HepG2 (cell line): ENCODE results near the gene CD320. TPM values are rescaled to one million over a fixed set of nuclear protein-coding genes. Genes with fewer than 3 reads are reported as not detected.
A peak's percentile ranks its signal among the peaks of the same experiment; 100 is the strongest.

Experiments
- FOXO1 ChIP-seq: sonication (generic); formaldehyde crosslinking; IDR thresholded peaks from 2 replicates; pipeline ENCODE4 v1.4.0; 2020; ENCODE audit warnings: missing genetic modification reagents
- FOXP1 ChIP-seq, 2 experiments: fragments of 450-650 bp in 1 of 2; IDR thresholded peaks; 2 replicates each; pipeline ENCODE4 v1.6.1; 2017 to 2018; ENCODE audit warnings: antibody characterized with exemption in 1 of 2
- JARID2 ChIP-seq: sonication (generic); formaldehyde crosslinking; IDR thresholded peaks from 2 replicates; pipeline ENCODE4 v1.8.1; 2023; ENCODE audit warnings: missing genetic modification reagents, inconsistent platforms; ENCODE audit not compliant: insufficient replicate concordance
- NCOR1 ChIP-seq: fragments of 200-600 bp; sonication (generic); IDR thresholded peaks from 2 replicates; pipeline ENCODE4 v1.7.0; 2017; ENCODE audit warnings: antibody characterized with exemption, low read length, borderline replicate concordance
- PRMT3 ChIP-seq: sonication (generic); formaldehyde crosslinking; IDR thresholded peaks from 2 replicates; pipeline ENCODE4 v1.8.1; 2022; ENCODE audit warnings: low read depth, mild to moderate bottlenecking, moderate library complexity, missing genetic modification reagents, borderline replicate concordance
- ZNF460 ChIP-seq: sonication (generic); formaldehyde crosslinking; IDR thresholded peaks from 2 replicates; pipeline ENCODE4 v1.5.1; 2020; ENCODE audit warnings: missing genetic modification reagents, mild to moderate bottlenecking, borderline replicate concordance
- ZNF546 ChIP-seq: sonication (generic); formaldehyde crosslinking; conservative IDR thresholded peaks from 2 replicates; pipeline ENCODE4 v1.8.1; 2023; ENCODE audit warnings: mild to moderate bottlenecking, missing genetic modification reagents
- ZNF891 ChIP-seq: sonication (generic); formaldehyde crosslinking; IDR thresholded peaks from 2 replicates; pipeline ENCODE4 v1.5.0; 2020; ENCODE audit warnings: mild to moderate bottlenecking, missing genetic modification reagents
- polyA plus RNA-seq, 8 experiments: library from polyadenylated mRNA; depleted of rRNA in 3 of 8; stranded (reverse) in 7 of 8; unstranded in 1 of 8; fragments of >200 nt; fragmentation: Illumina TruSeq in 4 of 8; extraction: Trizol in 4 of 8; gene quantifications; 2 replicates each; pipeline versions ENCODE4 v1.2.1 to v1.2.3, GENCODE V29; 2011 to 2016; ENCODE audit warnings: low read depth in 4 of 8, missing spikeins in 1 of 8, mixed read lengths in 1 of 8; ENCODE audit not compliant: insufficient read depth in 1 of 8
- total RNA-seq, 5 experiments: library from RNA; depleted of rRNA; stranded (reverse); fragments of >200 nt; fragmentation: Illumina TruSeq; extraction: Trizol; gene quantifications; 2 replicates each; pipeline ENCODE4 v1.2.3, GENCODE V29; 2016; ENCODE audit warnings: low read depth in 1 of 5
- TF ChIP-seq, protein P1 (sequence below): sonication (generic); formaldehyde crosslinking; IDR thresholded peaks from 2 replicates; pipeline ENCODE4 v1.5.0; 2020; ENCODE audit warnings: mild to moderate bottlenecking, missing genetic modification reagents, borderline replicate concordance
- TF ChIP-seq, protein P2 (sequence below): sonication (generic); formaldehyde crosslinking; IDR thresholded peaks from 2 replicates; pipeline ENCODE4 v1.4.0; 2020; ENCODE audit warnings: missing genetic modification reagents
- TF ChIP-seq, protein P3 (sequence below): sonication (generic); formaldehyde crosslinking; IDR thresholded peaks from 2 replicates; pipeline ENCODE4 v1.5.0; 2020; ENCODE audit warnings: mild to moderate bottlenecking, missing genetic modification reagents
- TF ChIP-seq, protein P4 (sequence below): sonication (generic); formaldehyde crosslinking; IDR thresholded peaks from 2 replicates; pipeline ENCODE4 v1.5.0; 2020; ENCODE audit warnings: missing genetic modification reagents

CD320 gene
- total and polyA plus RNA-seq, 2 of the 13 experiments (the other 11 are each of a cell fraction or from before 2014, with no cell fraction given), result 83.1 to 99.9 TPM

DNA sequence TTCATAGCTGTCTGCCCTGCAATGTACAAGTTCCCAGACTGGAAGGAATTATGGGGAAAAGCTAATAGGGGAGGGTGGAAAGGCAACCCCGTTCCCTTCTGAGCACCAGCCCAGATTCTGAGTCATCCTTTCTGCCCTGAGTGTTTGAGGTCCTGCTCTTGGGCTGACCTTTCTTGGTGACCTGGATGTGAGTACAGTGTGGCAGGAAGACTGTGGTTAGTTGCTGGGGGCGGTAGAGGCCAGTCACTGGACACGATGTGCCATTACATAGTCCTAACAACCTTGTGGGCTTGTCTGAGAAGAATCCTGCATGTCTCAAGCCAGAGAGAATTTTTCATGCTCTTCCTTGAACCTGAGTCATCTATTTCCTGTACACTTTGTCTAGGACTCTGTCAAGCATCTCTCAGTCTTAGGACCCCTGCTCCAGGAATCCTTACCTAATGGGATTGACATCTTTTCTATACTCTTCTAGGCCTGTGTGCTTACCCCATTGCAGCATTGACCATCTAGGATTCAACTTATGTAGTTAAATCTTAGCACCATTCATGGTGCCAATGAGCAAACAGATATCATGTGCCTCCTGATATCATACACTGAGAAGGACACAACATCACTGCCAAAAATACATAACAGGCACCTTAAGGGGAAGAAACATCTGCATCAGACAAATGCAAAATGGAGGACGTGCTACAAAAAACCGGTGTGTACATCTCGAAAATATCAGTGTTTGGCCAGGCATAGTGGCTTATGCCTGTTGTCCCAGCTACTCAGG lies 47.7 kb upstream of the CD320 start (continued):
- TF ChIP-seq, protein P1, sequence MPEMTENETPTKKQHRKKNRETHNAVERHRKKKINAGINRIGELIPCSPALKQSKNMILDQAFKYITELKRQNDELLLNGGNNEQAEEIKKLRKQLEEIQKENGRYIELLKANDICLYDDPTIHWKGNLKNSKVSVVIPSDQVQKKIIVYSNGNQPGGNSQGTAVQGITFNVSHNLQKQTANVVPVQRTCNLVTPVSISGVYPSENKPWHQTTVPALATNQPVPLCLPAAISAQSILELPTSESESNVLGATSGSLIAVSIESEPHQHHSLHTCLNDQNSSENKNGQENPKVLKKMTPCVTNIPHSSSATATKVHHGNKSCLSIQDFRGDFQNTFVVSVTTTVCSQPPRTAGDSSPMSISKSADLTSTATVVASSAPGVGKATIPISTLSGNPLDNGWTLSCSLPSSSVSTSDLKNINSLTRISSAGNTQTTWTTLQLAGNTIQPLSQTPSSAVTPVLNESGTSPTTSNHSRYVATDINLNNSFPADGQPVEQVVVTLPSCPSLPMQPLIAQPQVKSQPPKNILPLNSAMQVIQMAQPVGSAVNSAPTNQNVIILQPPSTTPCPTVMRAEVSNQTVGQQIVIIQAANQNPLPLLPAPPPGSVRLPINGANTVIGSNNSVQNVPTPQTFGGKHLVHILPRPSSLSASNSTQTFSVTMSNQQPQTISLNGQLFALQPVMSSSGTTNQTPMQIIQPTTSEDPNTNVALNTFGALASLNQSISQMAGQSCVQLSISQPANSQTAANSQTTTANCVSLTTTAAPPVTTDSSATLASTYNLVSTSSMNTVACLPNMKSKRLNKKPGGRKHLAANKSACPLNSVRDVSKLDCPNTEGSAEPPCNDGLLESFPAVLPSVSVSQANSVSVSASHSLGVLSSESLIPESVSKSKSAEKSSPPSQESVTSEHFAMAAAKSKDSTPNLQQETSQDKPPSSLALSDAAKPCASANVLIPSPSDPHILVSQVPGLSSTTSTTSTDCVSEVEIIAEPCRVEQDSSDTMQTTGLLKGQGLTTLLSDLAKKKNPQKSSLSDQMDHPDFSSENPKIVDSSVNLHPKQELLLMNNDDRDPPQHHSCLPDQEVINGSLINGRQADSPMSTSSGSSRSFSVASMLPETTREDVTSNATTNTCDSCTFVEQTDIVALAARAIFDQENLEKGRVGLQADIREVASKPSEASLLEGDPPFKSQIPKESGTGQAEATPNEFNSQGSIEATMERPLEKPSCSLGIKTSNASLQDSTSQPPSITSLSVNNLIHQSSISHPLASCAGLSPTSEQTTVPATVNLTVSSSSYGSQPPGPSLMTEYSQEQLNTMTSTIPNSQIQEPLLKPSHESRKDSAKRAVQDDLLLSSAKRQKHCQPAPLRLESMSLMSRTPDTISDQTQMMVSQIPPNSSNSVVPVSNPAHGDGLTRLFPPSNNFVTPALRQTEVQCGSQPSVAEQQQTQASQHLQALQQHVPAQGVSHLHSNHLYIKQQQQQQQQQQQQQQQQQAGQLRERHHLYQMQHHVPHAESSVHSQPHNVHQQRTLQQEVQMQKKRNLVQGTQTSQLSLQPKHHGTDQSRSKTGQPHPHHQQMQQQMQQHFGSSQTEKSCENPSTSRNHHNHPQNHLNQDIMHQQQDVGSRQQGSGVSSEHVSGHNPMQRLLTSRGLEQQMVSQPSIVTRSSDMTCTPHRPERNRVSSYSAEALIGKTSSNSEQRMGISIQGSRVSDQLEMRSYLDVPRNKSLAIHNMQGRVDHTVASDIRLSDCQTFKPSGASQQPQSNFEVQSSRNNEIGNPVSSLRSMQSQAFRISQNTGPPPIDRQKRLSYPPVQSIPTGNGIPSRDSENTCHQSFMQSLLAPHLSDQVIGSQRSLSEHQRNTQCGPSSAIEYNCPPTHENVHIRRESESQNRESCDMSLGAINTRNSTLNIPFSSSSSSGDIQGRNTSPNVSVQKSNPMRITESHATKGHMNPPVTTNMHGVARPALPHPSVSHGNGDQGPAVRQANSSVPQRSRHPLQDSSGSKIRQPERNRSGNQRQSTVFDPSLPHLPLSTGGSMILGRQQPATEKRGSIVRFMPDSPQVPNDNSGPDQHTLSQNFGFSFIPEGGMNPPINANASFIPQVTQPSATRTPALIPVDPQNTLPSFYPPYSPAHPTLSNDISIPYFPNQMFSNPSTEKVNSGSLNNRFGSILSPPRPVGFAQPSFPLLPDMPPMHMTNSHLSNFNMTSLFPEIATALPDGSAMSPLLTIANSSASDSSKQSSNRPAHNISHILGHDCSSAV (CRISPR knock-in tag), result no peak
- TF ChIP-seq ZNF460 (CRISPR knock-in tag) (no peak), ZNF891 (no peak), JARID2 (CRISPR knock-in tag) (no peak), PRMT3 (no peak), FOXP1 (IDR thresholded peaks at IDR 0.05) (no peak), FOXP1 (CRISPR knock-in tag; IDR thresholded peaks at IDR 0.05) (peak; percentile 30; the same call in 1 of the 2 replicates), NCOR1 (no peak), ZNF546 (CRISPR knock-in tag) (no peak), FOXO1 (CRISPR knock-in tag) (peak; percentile 41; the same call in 1 of the 2 replicates)
- TF ChIP-seq, protein P2, sequence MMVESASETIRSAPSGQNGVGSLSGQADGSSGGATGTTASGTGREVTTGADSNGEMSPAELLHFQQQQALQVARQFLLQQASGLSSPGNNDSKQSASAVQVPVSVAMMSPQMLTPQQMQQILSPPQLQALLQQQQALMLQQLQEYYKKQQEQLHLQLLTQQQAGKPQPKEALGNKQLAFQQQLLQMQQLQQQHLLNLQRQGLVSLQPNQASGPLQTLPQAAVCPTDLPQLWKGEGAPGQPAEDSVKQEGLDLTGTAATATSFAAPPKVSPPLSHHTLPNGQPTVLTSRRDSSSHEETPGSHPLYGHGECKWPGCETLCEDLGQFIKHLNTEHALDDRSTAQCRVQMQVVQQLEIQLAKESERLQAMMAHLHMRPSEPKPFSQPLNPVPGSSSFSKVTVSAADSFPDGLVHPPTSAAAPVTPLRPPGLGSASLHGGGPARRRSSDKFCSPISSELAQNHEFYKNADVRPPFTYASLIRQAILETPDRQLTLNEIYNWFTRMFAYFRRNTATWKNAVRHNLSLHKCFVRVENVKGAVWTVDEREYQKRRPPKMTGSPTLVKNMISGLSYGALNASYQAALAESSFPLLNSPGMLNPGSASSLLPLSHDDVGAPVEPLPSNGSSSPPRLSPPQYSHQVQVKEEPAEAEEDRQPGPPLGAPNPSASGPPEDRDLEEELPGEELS, result peak; percentile 34; the same call in 1 of the 2 replicates
- TF ChIP-seq, protein P3, sequence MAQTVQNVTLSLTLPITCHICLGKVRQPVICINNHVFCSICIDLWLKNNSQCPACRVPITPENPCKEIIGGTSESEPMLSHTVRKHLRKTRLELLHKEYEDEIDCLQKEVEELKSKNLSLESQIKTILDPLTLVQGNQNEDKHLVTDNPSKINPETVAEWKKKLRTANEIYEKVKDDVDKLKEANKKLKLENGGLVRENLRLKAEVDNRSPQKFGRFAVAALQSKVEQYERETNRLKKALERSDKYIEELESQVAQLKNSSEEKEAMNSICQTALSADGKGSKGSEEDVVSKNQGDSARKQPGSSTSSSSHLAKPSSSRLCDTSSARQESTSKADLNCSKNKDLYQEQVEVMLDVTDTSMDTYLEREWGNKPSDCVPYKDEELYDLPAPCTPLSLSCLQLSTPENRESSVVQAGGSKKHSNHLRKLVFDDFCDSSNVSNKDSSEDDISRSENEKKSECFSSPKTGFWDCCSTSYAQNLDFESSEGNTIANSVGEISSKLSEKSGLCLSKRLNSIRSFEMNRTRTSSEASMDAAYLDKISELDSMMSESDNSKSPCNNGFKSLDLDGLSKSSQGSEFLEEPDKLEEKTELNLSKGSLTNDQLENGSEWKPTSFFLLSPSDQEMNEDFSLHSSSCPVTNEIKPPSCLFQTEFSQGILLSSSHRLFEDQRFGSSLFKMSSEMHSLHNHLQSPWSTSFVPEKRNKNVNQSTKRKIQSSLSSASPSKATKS (CRISPR knock-in tag), result no peak
- TF ChIP-seq, protein P4, sequence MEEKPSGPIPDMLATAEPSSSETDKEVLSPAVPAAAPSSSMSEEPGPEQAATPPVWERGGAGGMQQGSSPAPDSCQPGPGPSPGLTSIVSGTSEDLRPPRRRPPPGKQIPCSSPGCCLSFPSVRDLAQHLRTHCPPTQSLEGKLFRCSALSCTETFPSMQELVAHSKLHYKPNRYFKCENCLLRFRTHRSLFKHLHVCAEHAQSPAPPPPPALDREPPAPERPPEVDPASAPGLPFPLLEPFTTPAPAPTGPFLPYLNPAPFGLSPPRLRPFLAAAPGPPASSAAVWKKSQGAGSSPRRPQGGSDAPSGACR, result no peak
